ENCODE data around the gene TSTD2.
"Not testable (repeated sequence)": the region's sequence is repeated elsewhere in the genome, so short reads cannot be mapped to it uniquely, and the experiment has no call there.

The TSTD2 gene

DNA sequence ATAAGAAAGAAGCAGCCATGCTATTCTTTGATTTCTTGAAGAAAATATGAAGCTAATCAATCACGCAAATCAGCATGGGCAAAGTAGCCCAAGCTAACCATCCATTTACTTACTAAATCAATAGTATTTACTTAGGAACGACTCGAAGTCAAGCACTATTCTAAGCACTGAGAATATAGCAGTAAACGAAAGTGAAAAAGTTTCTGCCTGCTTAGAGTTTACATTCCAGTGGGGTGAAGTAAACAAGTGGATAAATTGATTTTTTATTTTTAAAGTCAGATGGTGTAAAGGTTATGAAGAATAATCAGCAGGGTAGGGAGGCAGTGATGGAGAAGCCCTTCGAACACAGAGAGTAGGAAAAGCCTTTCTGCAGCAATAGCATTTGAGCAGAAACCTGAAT lies 5.5 kb downstream of the TSTD2 start:
- peaks cover 25% of the 10 kb centered on the region for H3K36me3 ChIP-seq (ENCODE audit: low read length)
- H3K9me3 ChIP-seq (ENCODE audit: insufficient read depth, low read length) = no peaks in the 10 kb centered on the region
- peaks cover 53% of the 10 kb centered on the region for H3K79me2 ChIP-seq (ENCODE audit: insufficient read depth, low read length)
- no peak overlapping the region for H3K4me2 ChIP-seq (ENCODE audit: low read depth, low read length, poor library complexity, severe bottlenecking)
- H4K20me1 ChIP-seq (ENCODE audit: low read depth, low read length) = no peaks in the 10 kb centered on the region; the same call in 1 of the 2 replicates
- TF ChIP-seq, protein P1, sequence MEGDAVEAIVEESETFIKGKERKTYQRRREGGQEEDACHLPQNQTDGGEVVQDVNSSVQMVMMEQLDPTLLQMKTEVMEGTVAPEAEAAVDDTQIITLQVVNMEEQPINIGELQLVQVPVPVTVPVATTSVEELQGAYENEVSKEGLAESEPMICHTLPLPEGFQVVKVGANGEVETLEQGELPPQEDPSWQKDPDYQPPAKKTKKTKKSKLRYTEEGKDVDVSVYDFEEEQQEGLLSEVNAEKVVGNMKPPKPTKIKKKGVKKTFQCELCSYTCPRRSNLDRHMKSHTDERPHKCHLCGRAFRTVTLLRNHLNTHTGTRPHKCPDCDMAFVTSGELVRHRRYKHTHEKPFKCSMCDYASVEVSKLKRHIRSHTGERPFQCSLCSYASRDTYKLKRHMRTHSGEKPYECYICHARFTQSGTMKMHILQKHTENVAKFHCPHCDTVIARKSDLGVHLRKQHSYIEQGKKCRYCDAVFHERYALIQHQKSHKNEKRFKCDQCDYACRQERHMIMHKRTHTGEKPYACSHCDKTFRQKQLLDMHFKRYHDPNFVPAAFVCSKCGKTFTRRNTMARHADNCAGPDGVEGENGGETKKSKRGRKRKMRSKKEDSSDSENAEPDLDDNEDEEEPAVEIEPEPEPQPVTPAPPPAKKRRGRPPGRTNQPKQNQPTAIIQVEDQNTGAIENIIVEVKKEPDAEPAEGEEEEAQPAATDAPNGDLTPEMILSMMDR (IDR thresholded peaks at IDR 0.05; ENCODE audit: insufficient read depth, low read length, poor library complexity, severe bottlenecking) = no peak
- no peak for TF ChIP-seq EZH2phosphoT487 (conservative IDR thresholded peaks at IDR 0.05; ENCODE audit: low read length)
- no peak overlapping the region for H2AFZ ChIP-seq (ENCODE audit: low read depth, low read length, severe bottlenecking)
- no peaks in the 10 kb centered on the region for H3K27me3 ChIP-seq (ENCODE audit: low read length)
- H3K4me3 ChIP-seq (ENCODE audit: insufficient read depth, low read length, poor library complexity, severe bottlenecking) = no peak overlapping the region
- no peak overlapping the region for H3K27ac ChIP-seq (ENCODE audit: low read depth, low read length)
- H3K9ac ChIP-seq (ENCODE audit: low read length) = no peak overlapping the region
- no peaks in the 10 kb centered on the region for H3K9me2 ChIP-seq (replicated peaks; ENCODE audit: insufficient read depth, low read length)
- H3F3A ChIP-seq (ENCODE audit: insufficient read depth) = 0 out of 2 replicates have a peak, but pooled peaks cover 5% of the 10 kb centered on the region

GRCh38 chr9:97625620-97626019 lies 7.5 kb downstream of the TSTD2 start:
- Histone ChIP-seq H3K9me2 (replicated peaks; ENCODE audit: insufficient read depth, low read length) (no peaks in the 10 kb centered on the region), H3K9ac (ENCODE audit: low read length) (no peak overlapping the region), H3K27me3 (ENCODE audit: low read length) (no peaks in the 10 kb centered on the region), H3K79me2 (ENCODE audit: insufficient read depth, low read length) (peaks cover 33% of the 10 kb centered on the region), H3K9me3 (ENCODE audit: insufficient read depth, low read length) (no peaks in the 10 kb centered on the region), H3K36me3 (ENCODE audit: low read length) (peaks cover 25% of the 10 kb centered on the region), H3K27ac (ENCODE audit: low read depth, low read length) (no peak overlapping the region), H4K20me1 (ENCODE audit: low read depth, low read length) (no peaks in the 10 kb centered on the region; the same call in 1 of the 2 replicates), H3K4me2 (ENCODE audit: low read depth, low read length, poor library complexity, severe bottlenecking) (no peak overlapping the region), H3K4me3 (ENCODE audit: insufficient read depth, low read length, poor library complexity, severe bottlenecking) (no peak overlapping the region), H3F3A (ENCODE audit: insufficient read depth) (0 out of 2 replicates have a peak, but pooled peaks cover 5% of the 10 kb centered on the region), H2AFZ (ENCODE audit: low read depth, low read length, severe bottlenecking) (no peak overlapping the region)
- no peak for TF ChIP-seq EZH2phosphoT487 (conservative IDR thresholded peaks at IDR 0.05; ENCODE audit: low read length)
- TF ChIP-seq, protein P1 (IDR thresholded peaks at IDR 0.05; ENCODE audit: insufficient read depth, low read length, poor library complexity, severe bottlenecking) = no peak

- Histone ChIP-seq H3K4me3 (ENCODE audit: insufficient read depth, low read length, poor library complexity, severe bottlenecking) (no peak overlapping the region), H3K79me2 (ENCODE audit: insufficient read depth, low read length) (peaks cover 19% of the 10 kb centered on the region; the same call in 1 of the 2 replicates), H4K20me1 (ENCODE audit: low read depth, low read length) (no peaks in the 10 kb centered on the region; the same call in 1 of the 2 replicates), H3K27me3 (ENCODE audit: low read length) (no peaks in the 10 kb centered on the region), H3K4me2 (ENCODE audit: low read depth, low read length, poor library complexity, severe bottlenecking) (no peak overlapping the region), H3K9me3 (ENCODE audit: insufficient read depth, low read length) (no peaks in the 10 kb centered on the region), H3K9ac (ENCODE audit: low read length) (no peak overlapping the region), H3K27ac (ENCODE audit: low read depth, low read length) (no peak overlapping the region), H3F3A (ENCODE audit: insufficient read depth) (0 out of 2 replicates have a peak, but pooled peaks cover 5% of the 10 kb centered on the region), H3K9me2 (replicated peaks; ENCODE audit: insufficient read depth, low read length) (no peaks in the 10 kb centered on the region), H2AFZ (ENCODE audit: low read depth, low read length, severe bottlenecking) (no peak overlapping the region), H3K36me3 (ENCODE audit: low read length) (peaks cover 28% of the 10 kb centered on the region)
- TF ChIP-seq, protein P1 (IDR thresholded peaks at IDR 0.05; ENCODE audit: insufficient read depth, low read length, poor library complexity, severe bottlenecking) = no peak
- TF ChIP-seq EZH2phosphoT487 (conservative IDR thresholded peaks at IDR 0.05; ENCODE audit: low read length) = no peak
Measured at GRCh38 chr9:97623946-97624345, 9.2 kb downstream of the TSTD2 start.

DNA sequence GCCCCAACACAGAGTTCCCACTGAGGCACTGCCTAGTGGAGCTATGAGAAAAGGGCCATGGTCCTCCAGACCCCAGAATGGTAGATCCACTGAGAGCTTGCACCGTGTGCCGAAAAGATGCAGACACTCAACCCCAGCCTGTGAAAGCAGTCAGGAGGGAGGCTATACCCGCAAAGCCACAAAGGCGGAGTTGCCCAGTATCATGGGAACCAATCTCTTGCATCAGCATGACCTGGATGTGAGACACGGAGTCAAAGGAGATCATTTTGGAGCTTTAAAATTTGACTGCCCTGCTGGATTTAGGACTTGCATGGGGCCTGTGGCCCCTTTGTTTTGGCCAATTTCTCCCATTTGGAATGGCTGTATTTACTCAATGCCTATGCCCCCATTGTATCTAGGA lies 10.7 kb downstream of the TSTD2 start:
- H2AFZ ChIP-seq (ENCODE audit: low read depth, low read length, severe bottlenecking); H3K9me2 ChIP-seq (replicated peaks; ENCODE audit: insufficient read depth, low read length); H3K4me2 ChIP-seq (ENCODE audit: low read depth, low read length, poor library complexity, severe bottlenecking); H3K4me3 ChIP-seq (ENCODE audit: insufficient read depth, low read length, poor library complexity, severe bottlenecking); H3F3A ChIP-seq (ENCODE audit: insufficient read depth); H3K9me3 ChIP-seq (ENCODE audit: insufficient read depth, low read length); H3K27ac ChIP-seq (ENCODE audit: low read depth, low read length); H3K79me2 ChIP-seq (ENCODE audit: insufficient read depth, low read length); H4K20me1 ChIP-seq (ENCODE audit: low read depth, low read length); H3K27me3 ChIP-seq (ENCODE audit: low read length); H3K9ac ChIP-seq (ENCODE audit: low read length): not testable (repeated sequence)
- H3K36me3 ChIP-seq (ENCODE audit: low read length) = peaks cover 28% of the 10 kb centered on the region

DNA sequence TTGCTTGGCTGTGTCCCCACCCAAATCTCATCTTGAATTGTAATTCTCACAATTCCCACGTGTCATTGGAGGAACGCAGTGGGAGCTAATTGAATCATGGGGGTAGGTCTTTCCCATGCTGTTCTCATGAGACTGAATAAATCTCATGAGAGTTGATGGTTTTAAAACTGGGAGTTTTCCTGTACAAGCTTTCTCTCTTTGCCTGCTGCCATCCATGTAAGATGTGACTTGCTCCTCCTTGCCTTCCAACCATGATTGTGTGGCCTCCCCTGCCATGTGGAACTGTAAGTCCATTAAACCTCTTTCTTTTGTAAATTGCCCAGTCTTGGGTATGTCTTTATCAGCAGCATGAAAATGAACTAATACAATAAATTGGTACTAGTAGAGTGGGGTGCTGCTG lies 13.1 kb downstream of the TSTD2 start:
- not testable (repeated sequence) for H3K27me3 ChIP-seq (ENCODE audit: low read length); H3K79me2 ChIP-seq (ENCODE audit: insufficient read depth, low read length); H3K9me2 ChIP-seq (replicated peaks; ENCODE audit: insufficient read depth, low read length); H3K4me2 ChIP-seq (ENCODE audit: low read depth, low read length, poor library complexity, severe bottlenecking); H3K9me3 ChIP-seq (ENCODE audit: insufficient read depth, low read length); H2AFZ ChIP-seq (ENCODE audit: low read depth, low read length, severe bottlenecking); H3K27ac ChIP-seq (ENCODE audit: low read depth, low read length); H3K4me3 ChIP-seq (ENCODE audit: insufficient read depth, low read length, poor library complexity, severe bottlenecking); H3K9ac ChIP-seq (ENCODE audit: low read length); H3F3A ChIP-seq (ENCODE audit: insufficient read depth); H4K20me1 ChIP-seq (ENCODE audit: low read depth, low read length)
- peaks cover 12% of the 10 kb centered on the region for H3K36me3 ChIP-seq (ENCODE audit: low read length)

Measured in SU-DHL-6 (cell line).